ENCODE measurements around the gene POFUT2.

The POFUT2 gene

GRCh38 chr21:45219517-45219916 lies 68.2 kb downstream of the POFUT2 start:
- TF ChIP-seq, protein P1, sequence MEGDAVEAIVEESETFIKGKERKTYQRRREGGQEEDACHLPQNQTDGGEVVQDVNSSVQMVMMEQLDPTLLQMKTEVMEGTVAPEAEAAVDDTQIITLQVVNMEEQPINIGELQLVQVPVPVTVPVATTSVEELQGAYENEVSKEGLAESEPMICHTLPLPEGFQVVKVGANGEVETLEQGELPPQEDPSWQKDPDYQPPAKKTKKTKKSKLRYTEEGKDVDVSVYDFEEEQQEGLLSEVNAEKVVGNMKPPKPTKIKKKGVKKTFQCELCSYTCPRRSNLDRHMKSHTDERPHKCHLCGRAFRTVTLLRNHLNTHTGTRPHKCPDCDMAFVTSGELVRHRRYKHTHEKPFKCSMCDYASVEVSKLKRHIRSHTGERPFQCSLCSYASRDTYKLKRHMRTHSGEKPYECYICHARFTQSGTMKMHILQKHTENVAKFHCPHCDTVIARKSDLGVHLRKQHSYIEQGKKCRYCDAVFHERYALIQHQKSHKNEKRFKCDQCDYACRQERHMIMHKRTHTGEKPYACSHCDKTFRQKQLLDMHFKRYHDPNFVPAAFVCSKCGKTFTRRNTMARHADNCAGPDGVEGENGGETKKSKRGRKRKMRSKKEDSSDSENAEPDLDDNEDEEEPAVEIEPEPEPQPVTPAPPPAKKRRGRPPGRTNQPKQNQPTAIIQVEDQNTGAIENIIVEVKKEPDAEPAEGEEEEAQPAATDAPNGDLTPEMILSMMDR (conservative IDR thresholded peaks at IDR 0.05; ENCODE audit: low read depth, low read length), result no peak
- no peak overlapping the region for H2AFZ ChIP-seq (ENCODE audit: low read depth)
- no peaks in the 10 kb centered on the region for H4K20me1 ChIP-seq (ENCODE audit: insufficient read depth)
- no peaks in the 10 kb centered on the region for H3K27me3 ChIP-seq (ENCODE audit: insufficient read depth, low read depth)
- no peaks in the 10 kb centered on the region for H3K4me1 ChIP-seq (ENCODE audit: low read depth, poor library complexity, severe bottlenecking)
- H3K79me2 ChIP-seq (ENCODE audit: insufficient read depth, low read depth), result no peaks in the 10 kb centered on the region
- no peak overlapping the region for H3K4me3 ChIP-seq (IDR thresholded peaks at IDR 0.05; ENCODE audit: insufficient read depth, low read depth, low read length)
- H3K4me2 ChIP-seq, result no peak overlapping the region
- no peak overlapping the region for H3K27ac ChIP-seq
- no peaks in the 10 kb centered on the region for H3K36me3 ChIP-seq (ENCODE audit: insufficient read depth)
- H3K9ac ChIP-seq, result no peak overlapping the region

DNA sequence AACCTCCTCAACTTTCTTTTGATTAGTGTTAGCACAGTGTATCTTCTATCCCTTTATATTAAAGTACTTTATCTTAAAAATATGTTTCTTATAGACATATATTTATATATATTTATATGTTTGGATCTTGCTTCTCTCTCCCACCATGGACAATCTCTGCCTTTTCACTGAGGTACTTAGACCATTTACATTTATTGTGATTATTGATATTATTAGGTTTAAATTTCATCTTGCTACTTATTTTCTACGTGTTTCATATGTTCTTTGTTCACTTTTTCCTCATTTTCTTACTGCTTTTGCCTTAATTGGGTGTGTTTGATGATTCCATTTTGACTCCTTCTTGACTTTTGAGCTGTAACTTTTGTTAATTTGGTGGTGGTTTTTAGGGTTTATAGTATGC lies 70.7 kb downstream of the POFUT2 start:
- Histone ChIP-seq H3K4me2 (no peak overlapping the region), H3K27ac (no peak overlapping the region), H3K36me3 (ENCODE audit: insufficient read depth) (no peaks in the 10 kb centered on the region), H2AFZ (ENCODE audit: low read depth) (no peak overlapping the region), H3K27me3 (ENCODE audit: insufficient read depth, low read depth) (no peaks in the 10 kb centered on the region), H3K4me3 (IDR thresholded peaks at IDR 0.05; ENCODE audit: insufficient read depth, low read depth, low read length) (no peak overlapping the region), H4K20me1 (ENCODE audit: insufficient read depth) (no peaks in the 10 kb centered on the region), H3K79me2 (ENCODE audit: insufficient read depth, low read depth) (no peaks in the 10 kb centered on the region), H3K4me1 (ENCODE audit: low read depth, poor library complexity, severe bottlenecking) (no peaks in the 10 kb centered on the region), H3K9ac (no peak overlapping the region)
- TF ChIP-seq, protein P1 (conservative IDR thresholded peaks at IDR 0.05; ENCODE audit: low read depth, low read length), result no peak

- no peak overlapping the region for H3K27ac ChIP-seq
- H3K4me1 ChIP-seq (ENCODE audit: low read depth, poor library complexity, severe bottlenecking), result no peaks in the 10 kb centered on the region
- H3K79me2 ChIP-seq (ENCODE audit: insufficient read depth, low read depth), result no peaks in the 10 kb centered on the region
- H3K9ac ChIP-seq, result no peak overlapping the region
- no peaks in the 10 kb centered on the region for H3K27me3 ChIP-seq (ENCODE audit: insufficient read depth, low read depth)
- no peak overlapping the region for H3K4me3 ChIP-seq (IDR thresholded peaks at IDR 0.05; ENCODE audit: insufficient read depth, low read depth, low read length)
- no peak overlapping the region for H3K4me2 ChIP-seq
- H4K20me1 ChIP-seq (ENCODE audit: insufficient read depth), result no peaks in the 10 kb centered on the region
- no peaks in the 10 kb centered on the region for H3K36me3 ChIP-seq (ENCODE audit: insufficient read depth)
- H2AFZ ChIP-seq (ENCODE audit: low read depth), result no peak overlapping the region
- TF ChIP-seq, protein P1 (conservative IDR thresholded peaks at IDR 0.05; ENCODE audit: low read depth, low read length), result no peak
Measured at GRCh38 chr21:45215213-45215612, 72.5 kb downstream of the POFUT2 start.
